Breast epithelium (tissue), 3 donors: ENCODE results near the gene BCL10.

Source experiments
- CTCF ChIP-seq, 3 donors: fragments of 450-650 bp; IDR thresholded peaks; one replicate each; pipeline ENCODE4 v1.5.1; 2016 to 2017; ENCODE audit warnings: antibody characterized with exemption in 3 of 3, mild to moderate bottlenecking in 3 of 3, moderate library complexity in 3 of 3
- POLR2AphosphoS5 ChIP-seq, 3 donors: sonication (generic); formaldehyde crosslinking; IDR thresholded peaks; one replicate each; pipeline ENCODE4 v1.6.1; 2017; ENCODE audit warnings: antibody characterized with exemption in 3 of 3

DNA sequence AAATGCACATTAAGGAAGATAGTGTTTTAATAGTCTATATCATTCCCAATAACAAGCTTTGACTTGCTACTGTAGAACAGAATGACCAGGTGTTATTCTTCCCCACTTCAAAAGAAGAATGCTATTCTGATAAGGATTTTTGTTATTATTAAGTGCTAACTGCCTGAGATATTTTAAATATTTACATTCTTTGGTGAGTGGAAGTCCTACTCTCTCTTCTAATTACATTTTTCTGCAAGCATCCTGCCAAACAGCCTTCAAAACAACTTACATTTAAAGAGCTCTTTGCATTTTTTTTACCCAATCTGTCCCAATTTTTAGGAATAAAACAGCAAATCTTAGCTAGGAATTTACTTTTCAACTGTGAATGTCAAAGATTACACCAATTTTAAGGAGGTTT is 52.1 kb downstream of the BCL10 start:
- TF ChIP-seq POLR2AphosphoS5 (IDR thresholded peaks at IDR 0.05) (no peak), CTCF (IDR thresholded peaks at IDR 0.05) (no peak)
